Activated CD4-positive, alpha-beta T cell treated with anti-CD3 and anti-CD28 coated beads, Interleukin-2, amount 50 U/mL, for 4 hours (primary cell): ENCODE results near the gene ARMC6.
"Not testable (repeated sequence)": the region's sequence is repeated elsewhere in the genome, so short reads cannot be mapped to it uniquely, and the experiment has no call there.

ENCODE experiments used
- DNase-seq, 2 experiments: peaks; one replicate each; pipeline ENCODE4 v3.0.0-alpha.2; 2020

Gene ARMC6

GRCh38 chr19:19078801-19079200, 45.4 kb downstream of the ARMC6 start:
- no peak for DNase-seq

GRCh38 chr19:19079571-19079970, 46.2 kb downstream of the ARMC6 start:
- no peak for DNase-seq

GRCh38 chr19:19081642-19082151, 48.3 kb downstream of the ARMC6 start:
- DNase-seq: no peak

GRCh38 chr19:19083413-19084178, 50.2 kb downstream of the ARMC6 start:
- no peak for DNase-seq

GRCh38 chr19:19087676-19088075, 54.3 kb downstream of the ARMC6 start:
- DNase-seq: no peak

GRCh38 chr19:19094513-19094912, 61.1 kb downstream of the ARMC6 start:
- DNase-seq: no peak

GRCh38 chr19:19095691-19096090, 62.3 kb downstream of the ARMC6 start:
- no peak for DNase-seq

- no peak for DNase-seq
These were observed 63.5 kb downstream of the ARMC6 start for GRCh38 chr19:19096641-19097627.

- DNase-seq: no peak
These were observed 64.8 kb downstream of the ARMC6 start for GRCh38 chr19:19098084-19098702.

- no peak for DNase-seq
These were observed 65.6 kb downstream of the ARMC6 start for GRCh38 chr19:19098703-19099632.

- DNase-seq: no peak
These were observed 68.1 kb downstream of the ARMC6 start for GRCh38 chr19:19101540-19101939.

GRCh38 chr19:19102566-19102965, 69.2 kb downstream of the ARMC6 start:
- not testable (repeated sequence) for DNase-seq

- DNase-seq: no peak
These were observed 69.8 kb downstream of the ARMC6 start for GRCh38 chr19:19103167-19103566.

- no peak for DNase-seq
These were observed 72.1 kb downstream of the ARMC6 start for GRCh38 chr19:19105365-19106055.

- no peak for DNase-seq
These were observed 72.7 kb downstream of the ARMC6 start for GRCh38 chr19:19106056-19106551.

- not testable (repeated sequence) for DNase-seq
These were observed 73.5 kb downstream of the ARMC6 start for GRCh38 chr19:19106938-19107337.

- no peak for DNase-seq
These were observed 74.3 kb downstream of the ARMC6 start for GRCh38 chr19:19107654-19108053.
